Measurements from ENCODE around the gene TMA7B.

Gene TMA7B

DNA sequence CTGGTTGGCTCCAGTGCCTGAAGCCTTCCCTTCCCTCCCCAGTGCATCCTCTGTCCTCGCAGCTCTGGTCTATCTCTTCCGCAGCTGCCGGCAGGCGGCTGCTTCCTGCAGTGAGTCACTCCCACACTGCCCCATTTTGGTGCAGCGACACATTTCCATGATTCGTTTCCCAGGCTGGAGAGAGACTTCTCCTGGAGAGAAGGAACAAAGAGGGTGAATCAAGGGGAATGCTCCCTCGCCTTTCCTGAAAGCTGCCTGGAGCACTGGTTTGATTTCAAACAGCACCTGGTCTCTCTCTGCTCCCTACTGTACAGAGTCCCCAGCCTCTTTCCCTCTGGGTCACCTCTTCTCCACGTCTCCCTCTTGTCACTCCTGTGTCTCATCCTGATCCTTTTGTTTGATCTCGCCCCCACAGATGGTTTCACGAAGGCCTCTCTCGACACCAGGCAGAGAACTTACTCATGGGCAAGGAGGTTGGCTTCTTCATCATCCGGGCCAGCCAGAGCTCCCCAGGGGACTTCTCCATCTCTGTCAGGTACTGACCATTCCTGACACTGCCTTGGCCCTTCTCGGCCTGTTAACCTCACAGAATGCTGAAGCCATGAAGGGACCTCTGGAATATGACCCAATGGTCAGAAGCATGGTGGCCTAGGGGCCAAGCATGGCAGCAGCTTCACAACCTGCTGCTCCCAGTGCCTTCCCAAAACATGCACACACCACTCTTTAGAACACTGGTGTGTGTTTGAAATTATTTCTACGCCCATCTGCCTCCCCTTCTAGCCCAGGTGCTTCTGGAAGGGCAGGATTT, at the start of gene TMA7B:
Gene TMA7B (plus strand): TSS at position 758 of the 808 bp plus-strand sequence. CDS start 3,978 bp downstream, outside the sequence.
- peak; percentile 8 for DNase-seq (ENCODE audit: low read depth)

DNA sequence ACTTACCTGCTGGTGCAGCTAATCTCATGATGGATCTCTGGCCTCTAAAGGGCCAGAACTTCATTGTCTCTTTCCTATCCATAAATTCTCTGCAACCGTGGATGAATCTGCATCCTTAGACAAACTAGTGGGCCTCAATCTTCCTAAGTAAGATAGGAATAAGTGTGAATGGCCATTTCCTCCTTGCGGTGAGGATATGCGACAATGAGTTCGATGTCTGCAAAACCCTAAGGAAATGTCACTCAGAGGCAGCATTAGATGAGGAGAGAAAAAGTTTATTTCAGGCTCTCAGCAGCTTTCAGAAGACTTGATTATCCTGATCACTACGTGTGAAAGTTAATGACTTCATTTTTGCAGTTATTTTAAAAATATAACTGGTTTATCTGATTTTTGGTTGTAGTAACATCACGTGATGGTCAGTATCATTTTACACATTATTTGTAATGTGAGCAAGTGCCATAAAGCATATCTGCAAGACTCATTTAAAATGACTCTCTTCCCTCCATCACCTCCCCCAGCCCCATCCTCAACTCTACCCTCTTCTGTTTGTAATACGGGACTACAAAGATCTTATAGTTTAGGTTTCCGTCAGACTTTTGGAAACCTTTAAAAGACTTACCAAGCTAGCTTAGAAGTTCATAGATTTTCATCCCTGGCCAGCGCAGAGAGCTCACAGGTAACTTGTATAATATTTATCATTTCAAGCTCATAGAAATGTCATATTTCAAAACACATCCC, 49.2 kb upstream of the TMA7B start:
- no peak for DNase-seq (ENCODE audit: low read depth)

DNA sequence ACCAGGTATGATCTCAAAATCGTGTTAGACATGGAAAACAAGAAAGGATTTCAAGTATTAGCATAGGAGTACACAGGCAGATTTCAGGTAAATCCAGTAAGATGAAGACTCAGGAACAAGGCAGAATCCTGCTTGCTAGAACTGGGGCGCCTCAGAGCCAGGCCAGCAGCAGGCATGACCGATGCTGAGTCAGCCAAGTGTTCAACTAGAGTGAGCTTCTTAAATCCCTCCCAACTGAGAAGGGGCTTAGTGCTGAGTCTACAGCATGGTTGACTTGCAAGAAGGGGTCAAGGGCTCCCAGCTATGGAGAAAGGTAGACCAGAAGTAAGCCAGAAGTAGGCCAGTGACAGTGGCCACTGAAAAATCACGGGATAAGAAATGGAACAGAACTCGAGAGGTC, 46.9 kb upstream of the TMA7B start:
- DNase-seq (ENCODE audit: low read depth): no peak

DNA sequence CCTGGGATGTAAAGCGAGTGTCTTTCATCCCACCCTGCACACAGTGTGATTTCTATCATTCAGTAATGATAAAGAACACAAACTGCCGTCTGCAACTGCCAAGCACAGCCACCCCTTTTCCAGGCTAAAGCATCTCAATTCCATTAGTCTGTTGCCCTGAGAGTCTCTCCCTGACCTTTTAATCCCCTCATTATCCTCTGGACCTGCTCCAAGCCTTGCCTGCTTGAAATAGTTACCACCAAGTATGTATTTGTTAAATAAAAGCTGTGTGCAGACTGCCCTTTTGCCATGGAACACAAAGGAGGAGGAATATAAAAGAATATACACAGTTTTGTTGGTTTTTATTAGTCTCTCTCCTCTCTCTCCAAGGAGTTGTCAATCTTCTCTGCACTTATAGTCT, 46.3 kb upstream of the TMA7B start:
- no peak for DNase-seq (ENCODE audit: low read depth)

DNA sequence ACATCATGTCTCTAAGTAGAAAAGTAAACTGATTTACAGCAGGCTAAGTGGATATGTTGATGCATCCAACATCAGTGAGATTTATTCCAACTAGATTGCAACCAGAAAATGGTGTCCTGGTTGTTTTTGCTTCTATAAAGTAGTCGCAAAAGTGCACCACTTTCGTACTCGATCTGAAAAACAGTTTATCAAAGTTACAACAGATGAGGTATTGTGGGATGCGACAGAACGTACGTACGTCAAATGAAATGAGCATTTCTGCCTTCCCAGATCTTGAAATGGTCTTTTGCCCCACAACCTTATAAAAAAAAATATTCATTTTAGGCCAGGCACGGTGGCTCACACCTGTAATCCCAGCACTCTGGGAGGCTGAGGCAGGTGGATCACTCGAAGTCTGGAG, 45.6 kb upstream of the TMA7B start:
- no peak for DNase-seq (ENCODE audit: low read depth)

DNA sequence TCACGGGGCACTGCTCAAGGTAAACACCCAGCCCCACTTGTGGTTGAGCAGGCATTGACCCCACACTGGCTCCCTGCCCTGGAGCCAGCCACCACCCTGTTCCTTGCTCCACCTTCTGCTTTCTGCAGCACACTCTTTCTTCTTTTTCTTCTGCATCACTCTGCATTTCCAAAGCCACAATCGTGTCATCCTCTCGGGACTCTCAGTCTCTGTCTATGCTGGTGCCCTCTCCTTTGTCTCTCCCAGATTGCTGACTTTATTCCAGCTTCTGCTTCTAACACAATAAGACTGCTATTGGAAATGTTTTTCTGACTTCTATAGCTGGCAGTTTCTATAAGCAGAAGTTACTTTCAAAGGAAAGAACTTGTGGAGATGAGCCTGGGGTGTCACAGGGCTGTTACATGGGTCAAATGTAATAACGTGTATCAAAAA, 44.9 kb upstream of the TMA7B start:
- DNase-seq (ENCODE audit: low read depth): no peak

DNA sequence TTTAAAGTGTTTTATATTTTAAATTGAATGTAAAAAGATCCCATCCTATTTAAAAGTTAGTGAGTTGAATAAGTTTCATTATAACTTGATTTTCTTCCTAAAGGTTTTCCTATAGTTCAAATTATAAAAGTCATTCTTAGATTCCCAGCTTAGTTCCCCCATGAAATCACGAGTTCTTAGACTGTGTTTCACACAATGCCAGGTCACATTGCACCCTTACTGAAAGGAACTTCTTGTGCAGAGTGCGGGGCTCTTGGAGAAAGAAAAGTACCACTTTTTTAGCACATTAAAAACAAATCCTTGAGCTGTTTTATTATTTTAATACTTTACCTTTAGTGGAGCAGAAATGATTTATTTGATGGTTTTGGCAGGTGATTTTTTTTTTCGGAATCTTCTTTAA, 43.7 kb upstream of the TMA7B start:
- no peak for DNase-seq (ENCODE audit: low read depth)

DNA sequence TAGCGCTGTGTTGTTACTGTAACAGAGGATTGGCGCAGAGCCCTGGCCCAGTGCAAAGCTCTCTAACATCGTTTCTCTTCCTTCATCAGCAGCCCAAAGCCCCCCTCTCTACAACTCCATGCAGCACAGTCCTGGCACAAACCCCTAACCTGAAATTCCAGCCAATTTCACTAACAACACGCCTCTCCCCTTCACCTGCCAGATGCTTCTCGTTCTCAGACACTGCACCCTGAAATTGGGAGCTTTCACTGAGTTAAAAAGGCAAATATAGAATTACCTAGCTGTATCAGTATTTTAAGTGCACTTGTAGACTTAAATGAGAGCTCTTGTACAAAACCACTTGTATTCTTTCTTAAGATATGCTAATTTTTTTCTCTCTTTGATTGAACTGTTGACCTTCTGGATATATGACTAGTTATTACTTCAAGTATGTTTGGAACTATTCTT, 43.0 kb upstream of the TMA7B start:
- no peak for DNase-seq (ENCODE audit: low read depth)

DNA sequence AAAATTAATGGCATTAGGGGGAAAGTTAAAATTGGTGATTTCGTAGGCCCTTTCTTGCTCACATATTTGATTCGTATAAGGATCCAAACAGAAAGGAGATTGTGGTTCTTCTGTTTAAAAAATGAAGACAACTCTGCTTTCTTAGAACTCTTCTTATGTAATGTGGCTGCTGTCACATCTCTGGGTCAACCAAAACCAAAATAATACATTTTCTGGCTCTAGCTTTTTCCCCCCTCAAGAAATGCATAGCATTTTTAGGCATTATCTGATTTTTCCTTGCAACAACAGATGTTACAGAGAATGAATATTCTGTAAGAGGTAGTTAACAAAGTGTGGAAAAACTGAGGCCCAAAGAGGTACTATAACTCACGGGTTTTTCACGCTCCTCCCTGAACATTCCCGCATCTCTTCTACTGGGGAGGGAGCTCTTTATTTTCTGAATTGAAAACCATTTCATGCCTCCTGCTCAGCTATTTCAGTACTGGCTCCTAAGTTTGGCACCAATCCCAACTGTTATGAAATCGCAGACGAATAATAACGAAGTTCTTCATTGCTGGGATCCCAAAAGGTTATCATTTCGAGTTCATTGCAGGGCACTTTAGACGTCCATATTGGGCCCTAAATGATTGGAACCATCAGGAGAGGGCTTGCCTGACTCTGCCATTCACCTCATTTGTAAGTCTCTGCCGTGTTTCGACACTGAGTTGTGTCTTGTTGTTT, 42.3 kb upstream of the TMA7B start:
- DNase-seq (ENCODE audit: low read depth): no peak

DNA sequence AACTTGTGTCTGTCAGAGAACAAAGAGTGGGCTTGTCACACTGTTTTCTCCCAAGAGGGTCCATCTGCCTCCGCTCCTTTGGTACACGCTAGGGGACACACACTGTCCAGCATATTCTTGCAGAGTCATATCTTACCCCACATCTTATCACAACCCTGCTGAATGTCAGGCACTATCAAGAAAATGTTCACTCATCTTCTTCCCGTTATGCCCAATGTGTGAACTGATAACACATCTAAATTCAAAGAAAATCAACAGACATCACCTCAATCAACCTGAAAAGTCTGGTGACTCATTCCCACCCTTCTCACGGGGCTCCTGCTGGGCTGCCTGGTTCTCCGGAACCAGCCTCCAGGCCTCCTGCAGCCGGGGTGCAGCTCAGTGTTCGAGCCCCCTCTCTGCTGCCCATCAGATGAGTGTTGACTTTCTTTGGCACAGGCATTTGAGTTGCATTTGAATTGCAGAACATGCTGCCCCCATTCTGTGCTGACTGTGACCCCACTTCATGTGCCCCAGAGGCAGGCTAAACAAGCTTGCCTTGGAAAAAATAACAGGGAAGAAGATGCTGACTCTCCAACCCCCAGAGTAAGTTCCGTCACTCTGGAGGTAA, 40.0 kb upstream of the TMA7B start:
- no peak for DNase-seq (ENCODE audit: low read depth)

DNA sequence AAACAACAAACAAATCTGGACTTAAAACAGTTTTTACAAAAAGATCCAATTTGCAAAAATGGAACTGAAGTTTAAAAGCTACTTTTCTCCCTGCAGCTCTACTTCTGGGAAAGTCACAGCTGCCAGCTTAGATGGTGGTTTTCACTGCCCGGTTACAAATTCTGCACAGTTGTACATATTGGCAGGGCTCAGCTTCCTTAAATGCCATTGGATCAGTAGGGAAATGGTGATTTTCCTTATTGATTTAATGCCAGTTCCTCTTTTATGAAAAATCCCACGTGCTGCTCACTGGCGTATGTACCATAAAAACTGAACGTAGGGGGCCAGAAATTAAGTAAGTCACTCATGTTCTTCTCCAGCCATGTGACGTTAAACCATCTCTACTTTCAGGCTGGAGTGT, 36.5 kb upstream of the TMA7B start:
- DNase-seq (ENCODE audit: low read depth): no peak

DNA sequence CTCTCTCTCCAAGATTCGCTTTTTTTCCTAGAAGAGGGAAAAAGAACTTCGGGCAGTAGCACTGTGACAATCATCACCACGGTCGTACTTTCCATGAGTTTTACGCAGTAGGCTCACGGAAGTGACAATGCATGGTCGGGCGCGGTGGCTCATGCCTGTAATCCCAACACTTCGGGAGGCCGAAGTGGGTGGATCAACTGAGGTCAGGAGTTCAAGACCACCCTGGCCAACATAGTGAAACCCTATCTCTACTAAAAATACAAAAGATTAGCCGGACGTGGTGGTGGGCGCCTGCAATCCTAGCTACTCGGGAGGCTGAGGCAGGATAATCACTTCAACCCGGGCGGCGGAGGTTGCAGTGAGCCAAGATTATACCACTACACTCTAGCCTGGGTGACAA, 35.9 kb upstream of the TMA7B start:
- no peak for DNase-seq (ENCODE audit: low read depth)

DNA sequence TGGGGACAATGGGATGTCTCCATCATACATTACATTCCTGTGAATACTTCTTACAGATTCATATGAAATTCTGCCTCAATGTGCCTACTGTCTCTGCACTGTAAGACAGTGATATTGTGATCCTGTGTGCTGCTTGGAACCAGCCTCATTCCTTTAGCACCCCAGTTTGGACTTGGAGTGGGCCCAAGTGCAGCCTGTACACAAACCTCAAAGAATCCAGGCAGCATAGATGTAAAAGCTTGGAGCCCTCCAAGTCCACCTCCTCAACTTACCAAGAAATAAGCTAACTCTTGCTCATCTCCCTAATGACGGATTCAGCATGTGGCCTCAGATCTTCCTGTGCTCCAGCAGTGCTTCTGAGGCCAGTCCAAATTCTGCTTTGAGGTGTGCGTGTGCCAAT, 34.9 kb upstream of the TMA7B start:
- DNase-seq (ENCODE audit: low read depth): no peak

DNA sequence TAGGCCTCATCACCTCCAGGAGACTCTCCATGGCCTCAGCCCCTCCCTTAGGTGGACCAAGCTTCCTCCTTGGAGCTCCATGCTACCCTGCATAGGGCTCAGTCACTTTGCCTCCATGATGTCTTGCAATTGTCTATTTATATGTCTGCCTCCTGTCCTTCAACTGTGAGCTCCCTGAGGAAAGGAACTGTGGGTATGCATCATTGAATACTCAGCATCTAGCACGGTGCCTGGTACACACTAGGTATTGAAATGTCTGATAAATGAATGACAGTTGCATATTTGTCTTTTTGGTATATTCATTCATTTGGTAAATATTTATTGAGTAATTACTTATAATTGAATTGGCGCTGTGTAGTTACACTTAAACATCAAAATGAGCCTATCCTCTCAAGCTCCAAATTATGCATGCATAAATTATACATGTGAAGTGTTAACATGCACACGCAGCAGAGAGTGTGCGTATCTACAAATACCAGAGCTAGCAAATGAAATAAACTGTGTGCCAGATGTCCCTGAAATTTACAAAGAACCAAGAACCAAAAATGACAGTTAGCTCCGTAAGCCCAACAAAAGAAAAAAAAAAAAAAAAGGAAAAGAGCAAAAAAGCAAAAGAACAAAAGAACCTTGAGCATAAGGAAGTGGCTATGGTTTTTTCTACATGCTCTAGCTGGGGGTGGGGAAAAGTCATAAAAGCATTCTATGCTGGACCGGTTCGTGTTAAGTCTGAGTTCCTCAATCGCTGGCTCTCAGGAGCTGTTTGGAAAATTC, 34.1 kb upstream of the TMA7B start:
- DNase-seq (ENCODE audit: low read depth): no peak

DNA sequence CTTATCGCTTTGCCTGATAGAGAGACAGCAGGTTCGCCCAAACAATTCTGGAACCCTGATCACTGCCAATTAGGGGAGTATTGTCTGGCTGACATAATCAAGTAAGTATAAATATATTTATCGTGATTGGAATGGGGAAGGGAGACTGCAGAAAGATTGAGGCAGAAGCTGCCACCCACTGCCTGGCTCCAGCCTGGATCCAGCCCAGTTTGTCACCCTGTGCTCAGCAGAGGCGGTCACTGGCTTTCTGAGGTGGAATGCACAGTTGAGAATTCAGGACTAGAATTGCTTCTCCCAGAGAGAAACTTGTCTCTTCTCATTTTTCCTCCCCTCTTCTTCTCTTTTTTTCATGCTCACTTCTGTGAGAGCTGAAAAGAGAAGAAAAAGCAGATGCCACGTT, 33.4 kb upstream of the TMA7B start:
- DNase-seq (ENCODE audit: low read depth): no peak

DNA sequence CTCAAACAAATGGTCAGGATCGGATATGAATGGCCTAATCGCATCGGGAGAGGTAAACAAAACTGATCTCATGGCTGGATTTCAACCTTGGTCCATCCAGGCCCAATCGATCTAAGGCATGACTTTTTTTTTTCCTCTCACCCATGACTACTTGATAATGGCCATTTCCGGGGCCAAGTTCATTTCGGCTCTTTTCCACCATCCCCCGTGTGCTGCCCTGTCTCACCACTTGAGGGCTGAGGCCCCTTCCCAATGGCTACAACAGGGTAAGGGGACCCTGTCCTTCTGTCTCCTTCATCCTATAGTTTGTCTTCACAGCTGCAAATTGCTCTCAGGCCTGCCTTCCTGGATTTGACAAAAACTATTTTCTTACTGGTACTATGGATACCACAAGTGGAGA, 32.7 kb upstream of the TMA7B start:
- DNase-seq (ENCODE audit: low read depth): no peak

DNA sequence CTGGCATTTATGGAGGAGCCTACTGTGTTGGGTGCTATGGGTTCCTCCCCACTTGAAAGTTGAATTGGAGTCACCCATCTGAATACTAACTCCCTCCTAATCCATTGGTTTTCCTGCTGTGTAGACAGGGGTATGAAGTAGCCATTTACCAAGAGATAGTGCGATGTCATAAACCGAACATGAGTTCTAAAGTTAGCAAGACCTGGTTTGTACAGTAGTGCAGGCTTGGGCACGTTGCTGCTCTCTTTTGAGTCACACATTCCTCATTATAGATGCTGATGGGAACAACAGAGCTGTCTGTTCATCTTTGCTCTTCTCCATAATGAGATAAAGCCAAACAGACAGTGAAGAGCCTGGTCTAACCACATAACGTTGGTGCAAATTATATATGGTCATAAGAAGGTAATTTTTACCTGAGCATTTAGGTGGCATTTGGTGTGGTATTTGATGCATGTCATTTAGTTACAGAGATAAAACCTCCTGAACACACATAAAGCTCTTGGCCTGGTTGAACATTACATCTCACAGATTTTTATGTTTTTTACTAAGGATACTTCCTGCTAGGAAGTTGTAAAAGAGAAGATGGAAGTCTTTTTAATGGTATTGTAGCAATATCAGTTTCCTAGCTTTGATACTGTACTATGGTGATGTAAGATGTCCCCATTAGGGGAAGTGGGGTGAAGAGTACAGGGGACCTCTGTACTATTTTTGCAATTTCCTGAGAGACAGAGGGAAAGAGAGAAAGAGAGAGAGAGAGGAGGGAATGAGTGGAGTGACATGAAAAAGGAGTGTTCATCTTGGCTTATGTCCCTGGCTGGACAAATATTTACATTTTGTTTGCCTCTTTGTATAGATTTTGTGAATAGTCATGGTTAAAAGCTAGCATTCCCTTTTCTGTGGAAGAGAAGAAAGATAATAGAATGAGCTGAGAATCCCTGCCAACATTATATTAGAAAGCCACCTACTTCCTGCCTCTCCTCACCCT, 31.4 kb upstream of the TMA7B start:
- no peak for DNase-seq (ENCODE audit: low read depth)

DNA sequence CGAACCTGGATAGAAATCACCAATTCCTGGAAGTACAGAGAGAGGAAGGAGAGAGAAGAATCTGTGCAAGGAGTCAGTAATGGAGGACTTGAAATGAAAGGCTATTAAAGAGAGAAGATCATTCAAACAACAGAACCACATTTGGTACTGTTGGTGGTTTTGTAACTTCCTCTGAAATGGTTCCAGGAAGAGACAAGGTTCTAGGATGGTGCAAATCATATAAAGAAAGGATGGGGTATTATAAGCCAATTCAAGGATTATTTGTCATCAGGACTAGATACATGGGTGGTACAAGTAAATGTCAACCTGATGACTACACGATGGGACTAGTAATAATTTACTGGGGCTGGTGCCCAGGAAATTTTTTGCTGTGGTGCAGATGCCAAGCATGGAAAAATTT, 28.9 kb upstream of the TMA7B start:
- no peak for DNase-seq (ENCODE audit: low read depth)

DNA sequence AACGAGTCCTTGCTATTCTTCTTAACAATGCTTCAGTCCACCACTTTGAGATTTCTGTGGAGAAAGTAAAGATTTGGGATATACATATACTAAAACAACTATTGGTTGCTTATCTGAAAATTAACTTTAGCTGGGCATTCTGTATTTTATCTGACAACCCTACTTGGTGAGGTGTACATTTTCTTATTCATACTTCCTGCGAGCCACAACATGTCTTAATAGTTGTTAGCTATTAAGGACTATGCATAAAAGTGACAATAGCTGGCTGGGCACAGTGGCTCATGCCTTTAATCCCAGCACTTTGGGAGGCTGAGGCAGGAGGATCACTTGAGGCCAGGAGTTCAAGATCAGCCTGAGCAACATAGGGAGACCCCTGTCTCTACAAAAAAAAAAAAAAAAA, 28.0 kb upstream of the TMA7B start:
- no peak for DNase-seq (ENCODE audit: low read depth)

DNA sequence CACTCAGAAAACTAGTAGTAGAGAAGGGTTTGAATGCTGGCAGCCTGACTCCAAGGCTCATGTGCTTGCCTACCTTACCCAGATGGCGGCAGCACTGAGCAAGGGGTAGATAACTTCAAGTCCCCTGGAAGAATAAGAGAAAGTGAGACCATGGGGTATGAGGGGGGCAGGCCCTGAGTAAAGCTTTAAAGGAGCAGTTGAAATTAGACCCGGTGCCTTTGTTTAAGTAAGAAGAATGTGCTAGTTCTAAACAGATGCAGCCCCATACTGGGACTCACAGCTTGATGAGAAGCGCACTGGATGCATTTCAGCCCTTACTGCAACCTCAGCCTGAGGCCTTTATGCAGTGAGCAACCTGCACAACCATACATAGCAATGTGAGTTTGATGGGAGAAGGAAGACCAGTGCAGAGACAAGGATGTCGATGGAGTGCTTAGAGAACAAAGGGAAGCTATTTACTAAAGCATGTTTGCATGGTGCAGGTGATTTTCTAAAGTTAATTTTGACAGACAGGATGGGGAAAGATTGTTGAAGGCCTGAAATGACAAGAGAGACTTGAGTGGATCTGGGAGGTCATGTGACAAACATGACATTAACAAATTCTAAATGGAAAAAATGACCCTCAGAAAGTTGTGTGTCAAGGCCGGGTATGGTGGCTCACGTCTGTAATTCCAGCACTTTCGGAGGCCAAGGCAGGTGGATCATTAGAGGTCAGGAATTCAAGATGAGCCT, 27.1 kb upstream of the TMA7B start:
- DNase-seq (ENCODE audit: low read depth): peak; percentile 5

Measured in HS-27A (cell line).